WERI-Rb-1 (cell line): Measurements from ENCODE around the gene ALDH3A1.
A peak's percentile ranks its signal among the peaks of the same experiment; 100 is the strongest.

ENCODE experiments used
- DNase-seq: peaks from one replicate; pipeline ENCODE4 v3.0.0-alpha.2; 2020
- H3K27ac ChIP-seq: fragments of 250-450 bp; sonication (Bioruptor Pico); 2 replicates; pipeline ENCODE4 v1.5.1; 2020; ENCODE audit warnings: mild to moderate bottlenecking, moderate library complexity
- H3K27me3 ChIP-seq: fragments of 250-450 bp; sonication (Bioruptor Pico); 2 replicates; pipeline ENCODE4 v1.5.1; 2021; ENCODE audit warnings: mild to moderate bottlenecking, low read depth, moderate library complexity; ENCODE audit not compliant: insufficient read depth, severe bottlenecking
- H3K36me3 ChIP-seq: fragments of 250-450 bp; sonication (Bioruptor Pico); 2 replicates; pipeline ENCODE4 v1.5.1; 2020; ENCODE audit warnings: mild to moderate bottlenecking, moderate library complexity
- H3K4me3 ChIP-seq: 2 replicates; pipeline ENCODE4 v1.5.1; 2011; ENCODE audit warnings: low read depth, mild to moderate bottlenecking, control low read depth, low read length
- H3K9me3 ChIP-seq: fragments of 250-450 bp; sonication (Bioruptor Pico); 2 replicates; pipeline ENCODE4 v1.5.1; 2021; ENCODE audit warnings: mild to moderate bottlenecking, moderate library complexity; ENCODE audit not compliant: severe bottlenecking
- CTCF ChIP-seq: IDR thresholded peaks from 2 replicates; pipeline ENCODE4 v1.5.1; 2011; ENCODE audit warnings: low read depth, mild to moderate bottlenecking, control low read depth, inconsistent platforms, low read length

Gene ALDH3A1

GRCh38 chr17:19713462-19713861 is 34.6 kb downstream of the ALDH3A1 start:
- Histone ChIP-seq H3K27me3 (no peaks in the 10 kb centered on the region), H3K9me3 (no peaks in the 10 kb centered on the region), H3K4me3 (no peak overlapping the region), H3K36me3 (no peaks in the 10 kb centered on the region), H3K27ac (no peak overlapping the region)
- DNase-seq, result no peak
- TF ChIP-seq CTCF, result 0 out of 2 replicates have a peak, but pooled peaks have one; percentile 27

GRCh38 chr17:19712436-19713004 is 35.6 kb downstream of the ALDH3A1 start:
- Histone ChIP-seq H3K27me3 (no peaks in the 10 kb centered on the region), H3K36me3 (no peaks in the 10 kb centered on the region), H3K9me3 (no peaks in the 10 kb centered on the region), H3K27ac (no peak overlapping the region), H3K4me3 (no peak overlapping the region)
- no peak for TF ChIP-seq CTCF
- DNase-seq, result no peak

GRCh38 chr17:19709841-19710240 is 38.3 kb downstream of the ALDH3A1 start:
- TF ChIP-seq CTCF, result no peak
- no peaks in the 10 kb centered on the region for H3K9me3 ChIP-seq
- no peaks in the 10 kb centered on the region for H3K27me3 ChIP-seq
- DNase-seq, result no peak
- no peak overlapping the region for H3K4me3 ChIP-seq
- H3K36me3 ChIP-seq, result no peaks in the 10 kb centered on the region
- no peak overlapping the region for H3K27ac ChIP-seq

GRCh38 chr17:19708431-19709175 is 39.5 kb downstream of the ALDH3A1 start:
- H3K4me3 ChIP-seq, result no peak overlapping the region
- no peak overlapping the region for H3K27ac ChIP-seq
- H3K36me3 ChIP-seq, result no peaks in the 10 kb centered on the region
- DNase-seq, result peak; percentile 37
- TF ChIP-seq CTCF, result no peak
- no peaks in the 10 kb centered on the region for H3K27me3 ChIP-seq
- no peaks in the 10 kb centered on the region for H3K9me3 ChIP-seq

- Histone ChIP-seq H3K27me3 (no peaks in the 10 kb centered on the region), H3K36me3 (no peaks in the 10 kb centered on the region), H3K4me3 (no peak overlapping the region), H3K27ac (peak overlapping the region; percentile 53), H3K9me3 (no peaks in the 10 kb centered on the region)
- no peak for TF ChIP-seq CTCF
- DNase-seq, result no peak
Measured at GRCh38 chr17:19707728-19708221, 40.3 kb downstream of the ALDH3A1 start.
